NT2/D1 (cell line): ENCODE results near the gene DDX11.
"Not testable (repeated sequence)": the region's sequence is repeated elsewhere in the genome, so short reads cannot be mapped to it uniquely, and the experiment has no call there.

Experiments used
- SUZ12 ChIP-seq: IDR thresholded peaks from 2 replicates; pipeline ENCODE4 v1.6.1; 2011; ENCODE audit not compliant: insufficient read length, insufficient read depth; ENCODE audit errors: extremely low read depth
- YY1 ChIP-seq: IDR thresholded peaks from 2 replicates; pipeline ENCODE4 v1.6.1; 2011; ENCODE audit not compliant: insufficient read length, insufficient read depth
- ZNF274 ChIP-seq: IDR thresholded peaks from 2 replicates; pipeline ENCODE4 v1.6.1; 2011; ENCODE audit warnings: mild to moderate bottlenecking, low read depth, low read length

DNA sequence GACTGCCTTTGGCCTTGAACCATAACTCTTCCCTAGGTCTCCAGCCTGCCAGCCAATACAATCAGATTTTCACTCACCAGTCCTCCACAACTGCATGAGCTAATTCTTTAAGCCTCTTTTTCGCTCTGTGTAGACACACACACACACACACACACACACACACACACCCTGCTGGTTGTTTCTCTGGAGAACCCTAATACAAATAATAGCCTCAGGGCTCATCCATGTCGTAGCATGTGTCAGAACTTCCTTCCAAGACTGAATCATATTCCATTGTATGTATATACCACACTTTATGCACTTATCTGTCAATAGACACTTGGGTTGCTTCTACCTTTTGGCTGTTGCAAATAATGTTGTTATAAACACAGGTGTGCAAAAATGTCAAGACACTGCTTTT, 6.0 kb upstream of the DDX11 start:
- not testable (repeated sequence) for TF ChIP-seq YY1, ZNF274, SUZ12
